Measurements from ENCODE around the gene NPSR1. TPM values are rescaled to one million over a fixed set of nuclear protein-coding genes. Genes with fewer than 3 reads are reported as not detected.

The NPSR1 gene
- total RNA-seq, 2 donors from 2014 or later, result not detected

GRCh38 chr7:34889951-34890350 is 231.9 kb downstream of the NPSR1 start:
- Mint-ChIP-seq H3K27ac (no peak overlapping the region), H3K36me3 (ENCODE audit: low read depth) (no peaks in the 10 kb centered on the region), H3K4me1 (no peaks in the 10 kb centered on the region), H3K27me3 (peaks cover 20% of the 10 kb centered on the region), H3K4me3 (no peak overlapping the region)
- no peaks in the 10 kb centered on the region for H3K9me3 ChIP-seq (ENCODE audit: control insufficient read depth, low read length, poor library complexity, severe bottlenecking)
- ATAC-seq (no peak), DNase-seq (no peak)

GRCh38 chr7:34895202-34895601 is 237.2 kb downstream of the NPSR1 start:
- DNase-seq (no peak), ATAC-seq (no peak)
- Mint-ChIP-seq H3K36me3 (ENCODE audit: low read depth) (peaks cover 4% of the 10 kb centered on the region), H3K4me1 (no peaks in the 10 kb centered on the region), H3K27me3 (peaks cover 20% of the 10 kb centered on the region), H3K27ac (no peak overlapping the region), H3K4me3 (no peak overlapping the region)
- H3K9me3 ChIP-seq (ENCODE audit: control insufficient read depth, low read length, poor library complexity, severe bottlenecking), result no peaks in the 10 kb centered on the region

All from T-helper 17 cell (primary cell).